Sigmoid colon (tissue), 4 donors: Measurements from ENCODE around the gene SVEP1.

Experiments
- EP300 ChIP-seq, 4 donors: sonication (generic); formaldehyde crosslinking; IDR thresholded peaks; one replicate each; pipeline ENCODE4 v1.6.1; 2017; ENCODE audit warnings: antibody characterized with exemption in 4 of 4
- POLR2AphosphoS5 ChIP-seq, 4 donors: sonication (generic); formaldehyde crosslinking; IDR thresholded peaks; one replicate each; pipeline ENCODE4 v1.6.1; 2017; ENCODE audit warnings: antibody characterized with exemption in 4 of 4
- TF ChIP-seq, protein P1 (sequence below), 4 experiments: fragments of 450-650 bp in 3 of 4; fragments of 200-600 bp in 1 of 4; IDR thresholded peaks; one replicate each; pipeline ENCODE4 v1.5.1; 2016 to 2019; ENCODE audit warnings: antibody characterized with exemption in 4 of 4, mild to moderate bottlenecking in 3 of 4, moderate library complexity in 2 of 4

DNA sequence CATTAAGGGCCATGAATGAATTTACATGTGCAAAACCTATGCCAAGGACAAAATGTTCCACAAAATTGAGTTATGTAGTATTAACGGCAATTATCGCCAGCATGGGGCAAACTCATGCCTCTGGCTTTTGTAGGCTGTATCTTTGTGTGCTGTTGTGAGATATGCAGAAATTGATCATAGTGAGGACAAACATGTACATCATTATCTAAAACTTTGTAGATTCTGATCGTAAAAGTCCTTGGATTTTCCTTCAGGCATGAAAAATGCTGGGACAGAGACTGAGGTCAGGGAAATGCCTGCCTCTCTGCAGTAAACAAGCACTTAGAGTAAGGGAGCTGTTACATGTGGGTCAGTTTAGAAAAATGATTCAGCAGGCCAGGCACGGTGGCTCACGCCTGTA, 236.0 kb downstream of the SVEP1 start:
- TF ChIP-seq POLR2AphosphoS5 (IDR thresholded peaks at IDR 0.05) (no peak), EP300 (IDR thresholded peaks at IDR 0.05) (no peak)
- TF ChIP-seq, protein P1, sequence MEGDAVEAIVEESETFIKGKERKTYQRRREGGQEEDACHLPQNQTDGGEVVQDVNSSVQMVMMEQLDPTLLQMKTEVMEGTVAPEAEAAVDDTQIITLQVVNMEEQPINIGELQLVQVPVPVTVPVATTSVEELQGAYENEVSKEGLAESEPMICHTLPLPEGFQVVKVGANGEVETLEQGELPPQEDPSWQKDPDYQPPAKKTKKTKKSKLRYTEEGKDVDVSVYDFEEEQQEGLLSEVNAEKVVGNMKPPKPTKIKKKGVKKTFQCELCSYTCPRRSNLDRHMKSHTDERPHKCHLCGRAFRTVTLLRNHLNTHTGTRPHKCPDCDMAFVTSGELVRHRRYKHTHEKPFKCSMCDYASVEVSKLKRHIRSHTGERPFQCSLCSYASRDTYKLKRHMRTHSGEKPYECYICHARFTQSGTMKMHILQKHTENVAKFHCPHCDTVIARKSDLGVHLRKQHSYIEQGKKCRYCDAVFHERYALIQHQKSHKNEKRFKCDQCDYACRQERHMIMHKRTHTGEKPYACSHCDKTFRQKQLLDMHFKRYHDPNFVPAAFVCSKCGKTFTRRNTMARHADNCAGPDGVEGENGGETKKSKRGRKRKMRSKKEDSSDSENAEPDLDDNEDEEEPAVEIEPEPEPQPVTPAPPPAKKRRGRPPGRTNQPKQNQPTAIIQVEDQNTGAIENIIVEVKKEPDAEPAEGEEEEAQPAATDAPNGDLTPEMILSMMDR (IDR thresholded peaks at IDR 0.05), result no peak
